ENCODE measurements around the gene CFAP46. TPM values are rescaled to one million over a fixed set of nuclear protein-coding genes. Genes with fewer than 3 reads are reported as not detected.

The CFAP46 gene
- total RNA-seq, 4 donors from 2014 or later, result under 0.01 to 1.3 (median 0.28) TPM

DNA sequence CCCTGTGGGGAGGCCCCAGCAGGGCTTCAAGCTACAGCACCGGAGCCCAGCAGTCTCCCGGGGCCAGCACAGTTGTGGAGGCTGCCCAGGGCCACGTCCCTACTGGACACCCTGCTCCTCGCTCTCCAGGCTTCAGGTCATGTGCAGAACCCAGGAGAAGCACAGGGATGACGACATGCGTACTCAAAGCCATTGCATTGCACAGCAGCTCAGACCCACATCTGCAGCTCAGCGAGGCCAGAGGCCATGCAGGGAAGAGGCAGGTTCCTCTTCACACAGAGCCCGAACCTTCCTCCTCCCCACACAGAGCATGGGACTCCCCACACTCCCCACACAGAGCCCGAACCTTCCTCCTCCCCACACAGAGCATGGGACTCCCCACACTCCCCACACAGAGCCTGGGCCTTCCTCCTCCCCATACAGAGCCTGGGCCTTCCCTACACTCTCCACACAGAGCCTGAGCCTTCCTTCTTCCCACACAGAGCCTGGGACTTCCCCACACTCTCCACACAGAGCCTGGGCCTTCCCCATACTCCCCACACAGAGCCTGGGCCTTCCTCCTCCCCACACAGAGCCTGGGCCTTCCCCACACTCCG, 12.3 kb downstream of the CFAP46 start:
- intact Hi-C loops (cut with DNase I), result no loop called here
- 79% methylated on average over 10 of the region's 10 CpGs for WGBS
- no peak for DNase-seq (ENCODE audit: extremely low spot score)

DNA sequence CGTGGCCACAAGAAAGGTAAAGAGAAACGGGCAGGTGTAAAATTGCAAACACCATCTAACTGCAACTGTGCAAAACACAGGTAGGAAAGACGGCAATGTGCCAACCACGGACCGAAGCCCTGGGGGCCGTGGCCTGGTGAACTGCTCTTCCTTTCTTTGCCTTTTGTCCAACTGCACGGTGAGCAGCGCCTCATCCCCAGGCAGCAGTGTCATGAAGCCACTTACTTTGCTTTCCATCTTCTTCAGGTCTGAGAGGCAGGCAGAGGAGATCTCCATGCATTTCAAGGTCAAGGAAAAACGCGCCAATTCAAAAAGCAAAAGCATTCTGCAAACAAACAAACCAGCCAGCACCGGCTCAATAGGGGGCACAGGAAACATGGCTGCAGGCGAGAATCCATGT, 12.9 kb downstream of the CFAP46 start:
- no peak for DNase-seq (ENCODE audit: extremely low spot score)
- no peak overlapping the region for H3K27ac ChIP-seq (replicated peaks in 1 of 4)
- WGBS, result 85% methylated on average over 12 of the region's 12 CpGs
- no peak overlapping the region for H3K4me3 ChIP-seq
- TF ChIP-seq EP300 (IDR thresholded peaks at IDR 0.05) (no peak), POLR2A (IDR thresholded peaks at IDR 0.05; ENCODE audit: low read depth) (no peak), POLR2AphosphoS5 (IDR thresholded peaks at IDR 0.05) (no peak)
- TF ChIP-seq, protein P1, sequence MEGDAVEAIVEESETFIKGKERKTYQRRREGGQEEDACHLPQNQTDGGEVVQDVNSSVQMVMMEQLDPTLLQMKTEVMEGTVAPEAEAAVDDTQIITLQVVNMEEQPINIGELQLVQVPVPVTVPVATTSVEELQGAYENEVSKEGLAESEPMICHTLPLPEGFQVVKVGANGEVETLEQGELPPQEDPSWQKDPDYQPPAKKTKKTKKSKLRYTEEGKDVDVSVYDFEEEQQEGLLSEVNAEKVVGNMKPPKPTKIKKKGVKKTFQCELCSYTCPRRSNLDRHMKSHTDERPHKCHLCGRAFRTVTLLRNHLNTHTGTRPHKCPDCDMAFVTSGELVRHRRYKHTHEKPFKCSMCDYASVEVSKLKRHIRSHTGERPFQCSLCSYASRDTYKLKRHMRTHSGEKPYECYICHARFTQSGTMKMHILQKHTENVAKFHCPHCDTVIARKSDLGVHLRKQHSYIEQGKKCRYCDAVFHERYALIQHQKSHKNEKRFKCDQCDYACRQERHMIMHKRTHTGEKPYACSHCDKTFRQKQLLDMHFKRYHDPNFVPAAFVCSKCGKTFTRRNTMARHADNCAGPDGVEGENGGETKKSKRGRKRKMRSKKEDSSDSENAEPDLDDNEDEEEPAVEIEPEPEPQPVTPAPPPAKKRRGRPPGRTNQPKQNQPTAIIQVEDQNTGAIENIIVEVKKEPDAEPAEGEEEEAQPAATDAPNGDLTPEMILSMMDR (IDR thresholded peaks at IDR 0.05), result no peak
- no peaks in the 10 kb centered on the region for H3K27me3 ChIP-seq
- no peaks in the 10 kb centered on the region for H3K36me3 ChIP-seq
- H3K4me1 ChIP-seq, result no peaks in the 10 kb centered on the region
- H3K9me3 ChIP-seq, result no peaks in the 10 kb centered on the region
- intact Hi-C loops (cut with DNase I), result no loop called here

More for the DNA sequence above, 12.3 kb downstream of the CFAP46 start:
- no peaks in the 10 kb centered on the region for H3K4me1 ChIP-seq
- H3K9me3 ChIP-seq, result no peaks in the 10 kb centered on the region
- H3K36me3 ChIP-seq, result no peaks in the 10 kb centered on the region
- H3K27me3 ChIP-seq, result no peaks in the 10 kb centered on the region
- H3K27ac ChIP-seq (replicated peaks in 1 of 4), result no peak overlapping the region
- H3K4me3 ChIP-seq, result no peak overlapping the region
- TF ChIP-seq EP300 (IDR thresholded peaks at IDR 0.05), result no peak

DNA sequence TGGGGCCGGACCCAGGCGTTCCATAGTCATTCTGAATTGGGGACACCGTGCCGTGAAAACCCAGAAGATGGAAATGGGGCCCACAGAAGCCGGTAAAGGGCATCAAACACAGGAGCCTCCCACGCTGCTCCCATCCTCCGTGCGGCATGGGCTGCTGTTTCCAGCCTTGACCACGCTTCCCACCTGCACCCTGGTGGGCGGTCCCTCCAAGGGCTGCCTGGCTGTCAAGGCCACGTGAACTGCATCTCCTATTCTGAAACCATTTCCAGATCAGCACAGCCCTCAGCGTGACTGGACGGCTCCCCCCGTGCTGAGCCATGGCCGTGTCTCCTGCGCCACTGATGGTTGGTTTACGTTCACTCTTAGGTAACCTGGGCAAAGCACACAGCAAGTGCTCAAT, 14.1 kb downstream of the CFAP46 start:
- no peaks in the 10 kb centered on the region for H3K4me1 ChIP-seq
- intact Hi-C loops (cut with DNase I), result no loop called here
- WGBS, result 96% methylated on average over 9 of the region's 17 CpGs
- no peaks in the 10 kb centered on the region for H3K27me3 ChIP-seq
- TF ChIP-seq POLR2A (IDR thresholded peaks at IDR 0.05; ENCODE audit: low read depth), result no peak
- TF ChIP-seq POLR2AphosphoS5 (IDR thresholded peaks at IDR 0.05), result no peak
- TF ChIP-seq EP300 (IDR thresholded peaks at IDR 0.05), result no peak
- H3K4me3 ChIP-seq, result no peak overlapping the region
- no peaks in the 10 kb centered on the region for H3K9me3 ChIP-seq
- no peak overlapping the region for H3K27ac ChIP-seq (replicated peaks in 1 of 4)
- H3K36me3 ChIP-seq, result no peaks in the 10 kb centered on the region
- no peak for DNase-seq (ENCODE audit: extremely low spot score)

DNA sequence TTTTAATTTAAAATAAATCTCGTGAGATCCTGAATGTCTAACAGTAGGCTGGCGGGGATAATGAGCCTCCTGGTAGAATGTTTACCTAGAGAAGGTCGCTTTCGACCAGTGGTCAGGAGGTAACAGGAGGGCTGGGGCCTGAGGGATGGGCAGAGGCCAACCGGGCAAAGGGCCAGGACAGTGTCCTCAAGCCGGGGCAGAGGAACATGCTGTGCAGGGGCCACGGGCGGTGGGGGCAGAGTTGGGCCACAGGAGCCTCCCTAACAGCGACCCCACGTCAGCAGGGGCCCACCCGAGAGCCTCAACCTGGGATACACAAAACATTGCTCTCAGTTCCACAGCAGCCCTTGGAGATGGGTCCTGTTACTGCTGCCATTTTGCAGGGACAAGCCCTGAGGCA, 14.5 kb downstream of the CFAP46 start:
- 73% methylated on average over 8 of the region's 11 CpGs for WGBS
- H3K36me3 ChIP-seq, result no peaks in the 10 kb centered on the region
- H3K4me3 ChIP-seq, result no peak overlapping the region
- H3K4me1 ChIP-seq, result no peaks in the 10 kb centered on the region
- intact Hi-C loops (cut with DNase I), result no loop called here
- no peak overlapping the region for H3K27ac ChIP-seq (replicated peaks in 1 of 4)
- TF ChIP-seq POLR2A (IDR thresholded peaks at IDR 0.05; ENCODE audit: low read depth) (no peak), POLR2AphosphoS5 (IDR thresholded peaks at IDR 0.05) (no peak), EP300 (IDR thresholded peaks at IDR 0.05) (no peak)
- TF ChIP-seq, protein P1 (IDR thresholded peaks at IDR 0.05), result no peak
- peaks cover 0 to 3% (median 0%) of the 10 kb centered on the region in 4 donors for H3K27me3 ChIP-seq
- H3K9me3 ChIP-seq, result no peaks in the 10 kb centered on the region
- DNase-seq (ENCODE audit: extremely low spot score), result no peak

DNA sequence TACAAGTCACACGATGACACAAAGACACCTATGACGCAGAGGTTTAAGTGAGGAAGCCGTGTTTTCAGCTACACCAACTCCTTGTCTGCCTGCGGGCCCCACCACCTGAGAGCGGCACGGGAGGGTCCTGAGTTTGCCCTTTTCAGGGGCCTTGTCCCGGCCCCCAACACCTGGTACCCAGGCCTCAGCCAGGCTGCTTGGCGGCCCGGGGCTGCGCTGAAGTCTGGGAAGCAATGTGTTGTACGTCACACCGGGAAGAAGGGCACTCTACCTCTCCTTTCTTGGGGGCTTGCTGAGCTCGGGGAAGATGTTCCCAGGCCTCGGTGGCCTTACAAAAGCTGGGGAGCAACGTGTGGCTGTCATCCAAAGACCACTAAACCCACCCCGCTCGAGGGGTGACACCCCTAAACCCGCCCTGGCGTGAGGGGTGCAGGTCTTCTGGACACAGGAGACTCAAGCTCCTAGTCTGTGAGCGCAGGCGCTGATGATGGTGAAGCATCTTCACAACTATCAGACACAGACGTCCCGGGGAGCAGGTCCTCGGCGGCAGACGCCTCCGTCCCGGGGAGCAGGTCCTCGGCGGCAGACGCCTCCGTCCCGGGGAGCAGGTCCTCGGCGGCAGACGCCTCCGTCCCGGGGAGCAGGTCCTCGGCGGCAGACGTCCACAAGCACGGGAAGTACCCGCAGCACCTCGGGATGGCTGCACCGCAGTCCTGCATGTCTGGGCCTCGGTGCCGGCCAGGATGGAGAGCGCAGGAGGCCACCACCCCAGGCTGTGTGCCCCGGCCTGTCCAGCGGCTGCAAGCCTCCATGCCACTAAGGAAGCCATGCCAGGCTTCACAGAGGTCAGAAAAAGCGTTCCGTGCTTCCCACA, 15.4 kb downstream of the CFAP46 start:
- Histone ChIP-seq H3K36me3 (no peaks in the 10 kb centered on the region), H3K27ac (replicated peaks in 1 of 4) (no peak overlapping the region), H3K4me1 (no peaks in the 10 kb centered on the region), H3K27me3 (peaks cover 0 to 10% (median 0%) of the 10 kb centered on the region in 4 donors), H3K4me3 (no peak overlapping the region), H3K9me3 (no peaks in the 10 kb centered on the region)
- WGBS, result 81% methylated on average over 20 of the region's 52 CpGs
- intact Hi-C loops (cut with DNase I), result no loop called here
- no peak for TF ChIP-seq POLR2A (IDR thresholded peaks at IDR 0.05; ENCODE audit: low read depth)
- TF ChIP-seq POLR2AphosphoS5 (IDR thresholded peaks at IDR 0.05), result no peak
- TF ChIP-seq, protein P1 (IDR thresholded peaks at IDR 0.05), result no peak
- TF ChIP-seq EP300 (IDR thresholded peaks at IDR 0.05), result no peak
- no peak for DNase-seq (ENCODE audit: extremely low spot score)
